Osteoblast (primary cell): Measurements from ENCODE around the gene GPRC5D. TPM values are rescaled to one million over a fixed set of nuclear protein-coding genes. Genes with fewer than 3 reads are reported as not detected.
A peak's percentile ranks its signal among the peaks of the same experiment; 100 is the strongest.

ENCODE experiments used
- DNase-seq: peaks from one replicate; pipeline ENCODE4 v3.0.0; 2011; ENCODE audit warnings: low spot score, mixed read lengths; ENCODE audit not compliant: insufficient read length; ENCODE audit errors: missing footprints
- H2AFZ ChIP-seq: 2 replicates; pipeline ENCODE4 v1.6.0; 2011; ENCODE audit warnings: mild to moderate bottlenecking, low read length
- H3K27ac ChIP-seq: 2 replicates; pipeline ENCODE4 v1.5.1; 2011; ENCODE audit warnings: mild to moderate bottlenecking, low read depth, low read length, moderate library complexity
- H3K27me3 ChIP-seq: 2 replicates; pipeline ENCODE4 v1.6.0; 2012; ENCODE audit warnings: mild to moderate bottlenecking, control low read depth, inconsistent platforms, low read length, moderate library complexity; ENCODE audit not compliant: insufficient read depth
- H3K36me3 ChIP-seq: 2 replicates; pipeline ENCODE4 v1.5.1; 2011; ENCODE audit warnings: mild to moderate bottlenecking, low read length, control low read depth, moderate library complexity; ENCODE audit not compliant: insufficient read depth
- H3K4me1 ChIP-seq: 2 replicates; pipeline ENCODE4 v1.5.1; 2011; ENCODE audit warnings: mild to moderate bottlenecking, low read length, control low read depth, moderate library complexity; ENCODE audit not compliant: insufficient read depth
- H3K4me2 ChIP-seq: 2 replicates; pipeline ENCODE4 v1.6.0; 2011; ENCODE audit warnings: mild to moderate bottlenecking, low read length; ENCODE audit not compliant: insufficient read depth
- H3K4me3 ChIP-seq: fragments of 200-600 bp; sonication (generic); 3 replicates; pipeline ENCODE4 v1.5.1; 2012; ENCODE audit warnings: mild to moderate bottlenecking, low read length, inconsistent platforms; ENCODE audit not compliant: insufficient read depth
- H3K79me2 ChIP-seq: 2 replicates; pipeline ENCODE4 v1.6.0; 2012; ENCODE audit warnings: mild to moderate bottlenecking, low read length, control low read depth, inconsistent platforms; ENCODE audit not compliant: insufficient read depth
- H3K9me3 ChIP-seq: 2 replicates; pipeline ENCODE4 v1.5.1; 2011; ENCODE audit warnings: low read depth, low read length, control low read depth
- H4K20me1 ChIP-seq: 2 replicates; pipeline ENCODE4 v1.6.0; 2012; ENCODE audit warnings: mild to moderate bottlenecking, low read length, control low read depth; ENCODE audit not compliant: insufficient read depth
- CTCF ChIP-seq: IDR thresholded peaks from 2 replicates; pipeline ENCODE4 v1.5.1; 2011; ENCODE audit warnings: mild to moderate bottlenecking, low read depth, low read length, moderate library complexity; ENCODE audit errors: extremely low read depth
- total RNA-seq: library from RNA; depleted of rRNA; stranded (reverse); fragments of >200 nt; gene quantifications from 2 replicates; pipeline ENCODE4 v1.2.3, GENCODE V29; 2012

The GPRC5D gene
- total RNA-seq, 1 donor, result not detected

- Histone ChIP-seq H3K9me3 (no peaks in the 10 kb centered on the region), H3K4me2 (no peak overlapping the region), H3K27me3 (no peaks in the 10 kb centered on the region), H3K4me1 (peaks cover 7% of the 10 kb centered on the region), H4K20me1 (no peaks in the 10 kb centered on the region), H2AFZ (no peak overlapping the region), H3K36me3 (peaks cover 45% of the 10 kb centered on the region), H3K27ac (no peak overlapping the region), H3K4me3 (no peak overlapping the region), H3K79me2 (peaks cover 29% of the 10 kb centered on the region)
- DNase-seq, result no peak
- TF ChIP-seq CTCF, result no peak
Observed at GRCh38 chr12:12986775-12987331, 34.9 kb upstream of the GPRC5D start.

GRCh38 chr12:12985817-12986408, 33.9 kb upstream of the GPRC5D start:
- no peak for DNase-seq

GRCh38 chr12:12984149-12984548, 32.2 kb upstream of the GPRC5D start:
- H3K4me1 ChIP-seq, result peaks cover 15% of the 10 kb centered on the region
- peak overlapping the region; percentile 60 for H3K27ac ChIP-seq
- no peak for DNase-seq
- H3K27me3 ChIP-seq, result no peaks in the 10 kb centered on the region
- H3K4me2 ChIP-seq, result no peak overlapping the region
- no peak overlapping the region for H3K4me3 ChIP-seq
- no peaks in the 10 kb centered on the region for H4K20me1 ChIP-seq
- peaks cover 56% of the 10 kb centered on the region for H3K36me3 ChIP-seq
- H3K79me2 ChIP-seq, result peaks cover 21% of the 10 kb centered on the region
- no peaks in the 10 kb centered on the region for H3K9me3 ChIP-seq
- no peak for TF ChIP-seq CTCF
- no peak overlapping the region for H2AFZ ChIP-seq

More at GRCh38 chr12:12985817-12986408, 33.9 kb upstream of the GPRC5D start:
- H3K36me3 ChIP-seq, result peaks cover 55% of the 10 kb centered on the region
- peak; percentile 62 for TF ChIP-seq CTCF
- H3K4me1 ChIP-seq, result peaks cover under 1% of the 10 kb centered on the region
- peaks cover 25% of the 10 kb centered on the region for H3K79me2 ChIP-seq
- H4K20me1 ChIP-seq, result no peaks in the 10 kb centered on the region
- H3K27me3 ChIP-seq, result no peaks in the 10 kb centered on the region
- H3K27ac ChIP-seq, result no peak overlapping the region
- H3K9me3 ChIP-seq, result no peaks in the 10 kb centered on the region
- H2AFZ ChIP-seq, result no peak overlapping the region
- no peak overlapping the region for H3K4me3 ChIP-seq
- no peak overlapping the region for H3K4me2 ChIP-seq

- Histone ChIP-seq H3K36me3 (peaks cover 54% of the 10 kb centered on the region), H3K4me2 (no peak overlapping the region), H3K27me3 (no peaks in the 10 kb centered on the region), H3K27ac (peak overlapping the region; percentile 60), H3K79me2 (peaks cover 25% of the 10 kb centered on the region), H3K4me3 (no peak overlapping the region), H4K20me1 (no peaks in the 10 kb centered on the region), H2AFZ (no peak overlapping the region), H3K4me1 (peaks cover 21% of the 10 kb centered on the region), H3K9me3 (no peaks in the 10 kb centered on the region)
- TF ChIP-seq CTCF, result peak; percentile 77
- DNase-seq, result no peak
Observed at GRCh38 chr12:12983420-12984035, 31.6 kb upstream of the GPRC5D start.
